Measurements from ENCODE around the gene SEC31A. TPM values are rescaled to one million over a fixed set of nuclear protein-coding genes. Genes with fewer than 3 reads are reported as not detected.

Gene SEC31A
- polyA plus RNA-seq, 3 donors, result 74.8 to 120 (median 107) TPM

DNA sequence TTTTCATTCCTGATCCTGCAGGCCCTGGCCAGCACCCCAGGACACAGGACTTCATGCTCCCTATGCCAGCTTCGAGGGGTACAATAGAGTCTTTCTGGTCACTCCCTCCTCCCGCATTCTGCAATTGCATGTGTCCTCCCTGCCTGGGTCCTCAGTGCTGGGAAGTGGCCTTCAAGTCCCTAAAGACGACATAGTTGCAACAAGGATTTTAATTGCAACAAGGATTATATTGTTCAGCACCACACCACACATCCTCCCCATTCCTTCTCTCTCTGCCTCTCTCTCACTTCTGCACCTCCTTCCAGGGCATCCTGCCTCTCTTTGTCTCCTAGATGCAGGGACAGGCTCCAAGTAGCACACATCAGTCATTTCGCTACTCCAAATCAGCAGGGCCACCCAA is 117.9 kb downstream of the SEC31A start:
- H3K79me2 ChIP-seq (ENCODE audit: insufficient read depth, low read length), result no peaks in the 10 kb centered on the region

DNA sequence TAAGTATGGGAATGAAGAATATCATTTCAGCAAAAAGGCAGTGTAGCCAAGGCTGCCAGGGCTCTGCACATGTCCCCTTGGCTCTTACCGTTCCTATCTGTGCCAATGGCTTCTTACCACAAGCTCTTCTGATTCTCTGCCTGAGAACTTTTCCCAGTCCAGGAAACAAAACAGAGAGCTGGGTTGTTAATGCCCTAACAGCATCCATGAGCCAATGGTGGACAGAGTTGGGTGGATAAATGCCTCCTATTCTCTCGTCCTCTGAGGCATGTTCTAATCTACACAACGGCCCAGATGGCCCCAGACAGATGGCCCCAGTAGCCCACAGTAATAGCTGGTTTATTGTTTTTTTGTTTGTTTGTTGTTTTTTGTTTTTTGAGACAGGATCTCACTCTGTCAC is 120.3 kb downstream of the SEC31A start:
- intact Hi-C loops (cut with micrococcal nuclease), result no loop called here

More for the DNA sequence above, 117.9 kb downstream of the SEC31A start:
- Histone ChIP-seq H3K9me3 (replicated peaks in 1 of 2; ENCODE audit: control insufficient read depth in 1 of 2, insufficient read depth in 1 of 2, low read length in 2 of 2) (no peaks in the 10 kb centered on the region), H3K4me2 (replicated peaks; ENCODE audit: extremely low read depth, low read length, poor library complexity, severe bottlenecking) (no peak overlapping the region), H3K27ac (ENCODE audit: low read depth in 1 of 2, low read length in 2 of 2) (no peak overlapping the region), H3K9ac (ENCODE audit: insufficient read depth, low read length, poor library complexity, severe bottlenecking) (no peak overlapping the region), H3K4me3 (replicated peaks in 1 of 3; ENCODE audit: low read depth in 2 of 3, low read length in 3 of 3) (no peak overlapping the region), H3K36me3 (replicated peaks in 1 of 2; ENCODE audit: control insufficient read depth in 1 of 2, insufficient read depth in 2 of 2, low read length in 2 of 2) (no peaks in the 10 kb centered on the region), H4K20me1 (ENCODE audit: insufficient read depth, low read length) (no peaks in the 10 kb centered on the region), H3K4me1 (ENCODE audit: control insufficient read depth in 1 of 2, insufficient read depth in 2 of 2, low read length in 2 of 2) (no peaks in the 10 kb centered on the region), H3K27me3 (ENCODE audit: control insufficient read depth in 2 of 2, insufficient read depth in 2 of 2, low read length in 2 of 2) (no peaks in the 10 kb centered on the region), H2AFZ (ENCODE audit: insufficient read depth, low read depth, low read length, poor library complexity, severe bottlenecking) (no peak overlapping the region)
- intact Hi-C loops (cut with micrococcal nuclease), result no loop called here
- Mint-ChIP-seq H3K9me3 (peaks cover 0 to 1% (median 0%) of the 10 kb centered on the region in 7 donors), H3K36me3 (no peaks in the 10 kb centered on the region), H3K4me1 (peaks cover 5% of the 10 kb centered on the region), H3K27me3 (ENCODE audit: low read depth in 3 of 3) (no peaks in the 10 kb centered on the region), H3K4me3 (no peak overlapping the region), H3K27ac (no peak overlapping the region)
- TF ChIP-seq CTCF (IDR thresholded peaks at IDR 0.05), result no peak
- DNase-seq, result no peak
- 79% methylated on average over 3 of the region's 4 CpGs for WGBS (ENCODE audit: insufficient coverage)

More for the DNA sequence above, 120.3 kb downstream of the SEC31A start:
- Histone ChIP-seq H3K9me3 (replicated peaks in 1 of 2; ENCODE audit: control insufficient read depth in 1 of 2, insufficient read depth in 1 of 2, low read length in 2 of 2) (peaks cover 7 to 10% of the 10 kb centered on the region in 2 donors), H4K20me1 (ENCODE audit: insufficient read depth, low read length) (no peaks in the 10 kb centered on the region), H3K36me3 (replicated peaks in 1 of 2; ENCODE audit: control insufficient read depth in 1 of 2, insufficient read depth in 2 of 2, low read length in 2 of 2) (no peaks in the 10 kb centered on the region), H3K4me3 (replicated peaks in 1 of 3; ENCODE audit: low read depth in 2 of 3, low read length in 3 of 3) (no peak overlapping the region), H3K27ac (ENCODE audit: low read depth in 1 of 2, low read length in 2 of 2) (no peak overlapping the region), H3K4me1 (ENCODE audit: control insufficient read depth in 1 of 2, insufficient read depth in 2 of 2, low read length in 2 of 2) (no peaks in the 10 kb centered on the region), H3K27me3 (ENCODE audit: control insufficient read depth in 2 of 2, insufficient read depth in 2 of 2, low read length in 2 of 2) (no peaks in the 10 kb centered on the region), H2AFZ (ENCODE audit: insufficient read depth, low read depth, low read length, poor library complexity, severe bottlenecking) (no peak overlapping the region), H3K4me2 (replicated peaks; ENCODE audit: extremely low read depth, low read length, poor library complexity, severe bottlenecking) (no peak overlapping the region), H3K79me2 (ENCODE audit: insufficient read depth, low read length) (no peaks in the 10 kb centered on the region), H3K9ac (ENCODE audit: insufficient read depth, low read length, poor library complexity, severe bottlenecking) (no peak overlapping the region)
- Mint-ChIP-seq H3K27me3 (ENCODE audit: low read depth in 3 of 3) (peaks cover 0 to 2% (median 1%) of the 10 kb centered on the region in 3 donors), H3K36me3 (no peaks in the 10 kb centered on the region), H3K4me1 (peaks cover 5% of the 10 kb centered on the region), H3K27ac (no peak overlapping the region), H3K9me3 (peaks cover 1 to 13% (median 10%) of the 10 kb centered on the region in 7 donors), H3K4me3 (no peak overlapping the region)
- no peak for TF ChIP-seq CTCF (IDR thresholded peaks at IDR 0.05)
- 100% methylated on average over 2 of the region's 3 CpGs for WGBS (ENCODE audit: insufficient coverage)
- DNase-seq, result no peak

Other genes starting within 250 kb of the SEC31A start
- 1 to 10 TPM in 1 of 3 donors, under 1 TPM in 2; 0.28 to 1.3 (median 0.61) TPM for gene SCD5, start 92.4 kb downstream of the SEC31A start, polyA plus RNA-seq
- 1 to 10 TPM; 1.4 to 1.9 (median 1.4) TPM for gene THAP9, start 9.6 kb upstream of the SEC31A start, polyA plus RNA-seq
- 1 to 10 TPM; 2.9 to 6.4 (median 3.7) TPM for gene LIN54, start 119.7 kb upstream of the SEC31A start, polyA plus RNA-seq
- 10 to 100 TPM; 16.0 to 54.7 (median 54.5) TPM for gene COPS4, start 144.0 kb upstream of the SEC31A start, polyA plus RNA-seq
- 100 to 1,000 TPM; 114 to 626 (median 170) TPM for gene PLAC8, start 223.6 kb upstream of the SEC31A start, polyA plus RNA-seq

Measured in CD14-positive monocyte (primary cell).